ENCODE measurements around the gene SIN3B. TPM values are rescaled to one million over a fixed set of nuclear protein-coding genes. Genes with fewer than 3 reads are reported as not detected.

SIN3B gene
- total RNA-seq, 4 donors from 2014 or later = 25.3 to 53.9 (median 36.1) TPM

DNA sequence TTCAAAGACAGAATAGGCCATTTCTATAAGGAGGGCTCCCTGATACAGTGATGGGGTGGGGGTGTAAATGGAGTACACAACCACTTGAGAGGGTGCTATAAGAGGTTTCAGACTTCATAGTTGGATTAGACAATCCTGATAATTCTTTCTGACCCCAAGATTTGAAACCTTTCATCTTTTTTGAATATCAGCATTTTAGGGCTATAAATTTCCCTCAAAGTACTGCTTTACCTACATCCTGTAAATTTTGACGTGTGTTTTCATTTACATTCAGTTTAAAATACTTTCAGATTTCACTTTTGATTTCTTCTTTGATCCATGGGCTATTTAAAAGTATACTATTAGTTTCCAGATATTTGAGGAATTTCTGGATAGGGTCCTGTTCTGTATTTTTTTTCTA is 40.0 kb upstream of the SIN3B start:
- intact Hi-C loops (cut with DNase I) = no loop called here
- no peak for DNase-seq (ENCODE audit: extremely low spot score)
- Histone ChIP-seq H3K27ac (replicated peaks in 1 of 4) (no peak overlapping the region), H3K36me3 (no peaks in the 10 kb centered on the region), H3K4me3 (no peak overlapping the region), H3K9me3 (peaks cover 0 to 35% (median 26%) of the 10 kb centered on the region in 4 donors), H3K27me3 (no peaks in the 10 kb centered on the region), H3K4me1 (no peaks in the 10 kb centered on the region)
- TF ChIP-seq POLR2AphosphoS5 (IDR thresholded peaks at IDR 0.05) = no peak
- WGBS = 95% methylated on average over 1 of the region's 1 CpG

DNA sequence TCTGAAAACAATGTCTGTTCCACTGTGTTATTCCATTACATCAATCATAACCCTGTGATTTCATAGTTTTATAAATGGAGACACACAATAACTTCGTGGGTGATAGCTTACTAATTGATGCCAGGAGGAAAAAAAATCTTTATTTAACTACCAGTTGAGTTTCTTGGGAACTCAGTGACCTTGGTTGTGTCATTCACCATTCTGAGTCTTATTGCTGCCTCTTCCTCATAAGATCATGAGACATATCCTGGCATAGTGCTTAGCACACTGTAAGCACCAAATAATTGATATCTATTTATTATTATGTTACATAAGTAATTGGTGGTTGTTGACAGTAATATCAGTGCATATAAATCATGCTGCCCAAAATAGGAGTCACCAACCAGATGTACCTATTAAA is 39.1 kb upstream of the SIN3B start:
- intact Hi-C loops (cut with DNase I) = loop anchor here (10.0 kb wide), 1 partner anchor 145 kb away; no protein-coding TSS in a partner anchor
- WGBS = 61% methylated on average over 1 of the region's 1 CpG
- Histone ChIP-seq H3K36me3 (no peaks in the 10 kb centered on the region), H3K9me3 (peaks cover 0 to 35% (median 26%) of the 10 kb centered on the region in 4 donors), H3K27me3 (no peaks in the 10 kb centered on the region), H3K4me3 (no peak overlapping the region), H3K27ac (replicated peaks in 1 of 4) (no peak overlapping the region), H3K4me1 (no peaks in the 10 kb centered on the region)
- no peak for DNase-seq (ENCODE audit: extremely low spot score)
- TF ChIP-seq POLR2AphosphoS5 (IDR thresholded peaks at IDR 0.05) (no peak), POLR2A (IDR thresholded peaks at IDR 0.05; ENCODE audit: low read depth) (no peak), EP300 (IDR thresholded peaks at IDR 0.05) (no peak)
- TF ChIP-seq, protein P1, sequence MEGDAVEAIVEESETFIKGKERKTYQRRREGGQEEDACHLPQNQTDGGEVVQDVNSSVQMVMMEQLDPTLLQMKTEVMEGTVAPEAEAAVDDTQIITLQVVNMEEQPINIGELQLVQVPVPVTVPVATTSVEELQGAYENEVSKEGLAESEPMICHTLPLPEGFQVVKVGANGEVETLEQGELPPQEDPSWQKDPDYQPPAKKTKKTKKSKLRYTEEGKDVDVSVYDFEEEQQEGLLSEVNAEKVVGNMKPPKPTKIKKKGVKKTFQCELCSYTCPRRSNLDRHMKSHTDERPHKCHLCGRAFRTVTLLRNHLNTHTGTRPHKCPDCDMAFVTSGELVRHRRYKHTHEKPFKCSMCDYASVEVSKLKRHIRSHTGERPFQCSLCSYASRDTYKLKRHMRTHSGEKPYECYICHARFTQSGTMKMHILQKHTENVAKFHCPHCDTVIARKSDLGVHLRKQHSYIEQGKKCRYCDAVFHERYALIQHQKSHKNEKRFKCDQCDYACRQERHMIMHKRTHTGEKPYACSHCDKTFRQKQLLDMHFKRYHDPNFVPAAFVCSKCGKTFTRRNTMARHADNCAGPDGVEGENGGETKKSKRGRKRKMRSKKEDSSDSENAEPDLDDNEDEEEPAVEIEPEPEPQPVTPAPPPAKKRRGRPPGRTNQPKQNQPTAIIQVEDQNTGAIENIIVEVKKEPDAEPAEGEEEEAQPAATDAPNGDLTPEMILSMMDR (IDR thresholded peaks at IDR 0.05) = no peak

DNA sequence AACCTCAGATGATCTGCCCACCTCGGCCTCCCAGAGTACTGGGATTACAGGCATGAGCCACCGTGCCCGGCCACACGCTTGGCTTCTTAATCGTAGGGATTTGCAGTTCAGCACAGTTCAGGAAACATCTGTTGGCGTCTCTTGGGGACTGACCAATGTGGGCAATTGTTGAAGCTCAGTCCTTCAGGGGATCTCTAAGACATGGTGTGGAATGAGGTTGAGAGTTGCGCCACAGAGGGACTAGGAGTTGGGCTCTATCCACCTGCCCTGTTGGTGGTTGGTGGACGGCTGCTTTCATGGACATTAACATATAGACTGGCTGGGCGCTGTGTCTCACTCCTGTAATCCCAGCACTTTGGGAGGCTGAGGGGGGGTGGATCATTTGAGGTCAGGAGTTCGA is 37.3 kb upstream of the SIN3B start:
- Histone ChIP-seq H3K9me3 (peaks cover 0 to 35% (median 26%) of the 10 kb centered on the region in 4 donors), H3K27ac (replicated peaks in 1 of 4) (no peak overlapping the region), H3K27me3 (no peaks in the 10 kb centered on the region), H3K36me3 (no peaks in the 10 kb centered on the region), H3K4me3 (no peak overlapping the region), H3K4me1 (no peaks in the 10 kb centered on the region)
- intact Hi-C loops (cut with DNase I) = loop anchor here (10.0 kb wide), 1 partner anchor 143 kb away; no protein-coding TSS in a partner anchor
- DNase-seq (ENCODE audit: extremely low spot score) = no peak
- 75% methylated on average over 10 of the region's 10 CpGs for WGBS
- TF ChIP-seq POLR2A (IDR thresholded peaks at IDR 0.05; ENCODE audit: low read depth) (no peak), EP300 (IDR thresholded peaks at IDR 0.05) (no peak), POLR2AphosphoS5 (IDR thresholded peaks at IDR 0.05) (no peak)
- TF ChIP-seq, protein P1 (IDR thresholded peaks at IDR 0.05) = no peak

DNA sequence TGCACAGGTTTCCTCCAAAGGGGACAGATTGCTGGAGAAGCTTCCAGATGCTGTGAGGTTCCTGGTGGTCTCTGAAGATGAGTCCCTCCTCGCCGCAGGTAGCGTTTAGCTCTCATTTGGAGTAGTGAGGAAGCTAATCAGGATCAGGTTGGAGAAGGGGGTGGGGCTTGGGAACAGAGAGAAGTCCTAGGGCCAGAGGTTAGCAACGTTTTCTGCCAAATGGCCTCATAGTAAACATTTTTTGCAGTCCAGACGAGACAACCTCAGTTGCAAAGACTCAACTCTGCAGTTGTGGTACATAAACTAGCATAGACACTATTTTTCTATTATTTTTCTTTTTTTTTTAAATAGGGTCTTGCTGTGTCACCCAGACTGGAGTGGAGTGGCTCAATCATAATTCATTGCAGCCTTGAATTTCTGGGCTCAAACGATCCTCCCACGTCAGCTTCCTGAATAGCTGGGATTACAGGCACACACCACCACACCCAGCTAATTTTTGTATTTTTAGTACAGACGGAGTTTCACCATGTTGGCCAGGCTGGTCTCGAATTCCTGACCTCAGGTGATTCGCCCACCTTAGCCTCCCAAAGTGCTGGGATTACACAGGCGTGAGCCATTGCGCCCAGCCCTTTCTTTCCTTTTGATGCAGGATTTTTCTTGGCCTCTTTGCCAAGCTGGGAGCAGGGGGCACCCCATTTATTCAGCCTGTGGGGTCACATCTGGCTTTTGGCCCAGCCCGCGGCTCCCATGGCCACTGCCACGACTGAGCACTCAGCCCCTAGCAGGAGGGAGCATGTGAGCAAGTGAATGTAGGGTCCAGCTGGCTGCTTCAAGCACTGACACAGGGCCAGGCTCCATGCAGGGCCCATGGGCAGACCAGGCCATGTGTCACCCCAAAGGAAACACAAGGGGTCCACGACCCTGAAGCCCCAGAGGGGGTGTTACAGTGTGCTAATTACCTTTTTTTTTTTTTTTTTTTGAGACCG is 34.4 kb upstream of the SIN3B start:
- Histone ChIP-seq H3K36me3 (no peaks in the 10 kb centered on the region), H3K9me3 (peaks cover 0 to 18% (median 12%) of the 10 kb centered on the region in 4 donors), H3K27ac (replicated peaks in 1 of 4) (no peak overlapping the region), H3K4me3 (no peak overlapping the region), H3K4me1 (no peaks in the 10 kb centered on the region), H3K27me3 (no peaks in the 10 kb centered on the region)
- TF ChIP-seq POLR2A (IDR thresholded peaks at IDR 0.05; ENCODE audit: low read depth) = no peak
- no peak for TF ChIP-seq EP300 (IDR thresholded peaks at IDR 0.05)
- TF ChIP-seq, protein P1 (IDR thresholded peaks at IDR 0.05) = no peak
- no peak for TF ChIP-seq POLR2AphosphoS5 (IDR thresholded peaks at IDR 0.05)
- intact Hi-C loops (cut with DNase I) = loop anchor here (10.0 kb wide), 1 partner anchor 140 kb away; no protein-coding TSS in a partner anchor
- no peak for DNase-seq (ENCODE audit: extremely low spot score)
- 78% methylated on average over 17 of the region's 17 CpGs for WGBS

DNA sequence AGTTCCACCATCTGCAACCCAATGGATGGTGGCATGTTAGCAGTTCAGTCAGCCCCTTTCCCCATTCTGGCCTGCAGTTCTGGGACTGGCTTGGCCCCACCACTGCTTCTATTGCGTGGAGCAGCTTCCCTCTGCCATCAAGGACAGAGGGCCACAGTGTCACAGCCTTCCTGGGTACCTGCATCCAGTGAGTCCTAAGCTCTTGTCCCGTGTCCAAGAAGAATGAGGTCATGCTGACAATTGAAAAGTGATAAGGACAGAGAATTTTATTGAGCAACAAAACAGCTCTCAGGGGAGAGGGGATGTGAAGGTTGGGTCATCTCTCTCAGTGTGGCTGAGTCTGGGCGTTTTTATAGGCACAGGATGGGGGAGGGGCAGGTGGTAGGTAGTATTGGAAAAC is 33.5 kb upstream of the SIN3B start:
- WGBS = 79% methylated on average over 3 of the region's 3 CpGs
- Histone ChIP-seq H3K4me3 (no peak overlapping the region), H3K27me3 (no peaks in the 10 kb centered on the region), H3K4me1 (no peaks in the 10 kb centered on the region), H3K27ac (replicated peaks in 1 of 4) (no peak overlapping the region), H3K9me3 (peaks cover 0 to 11% (median 5%) of the 10 kb centered on the region in 4 donors), H3K36me3 (no peaks in the 10 kb centered on the region)
- intact Hi-C loops (cut with DNase I) = loop anchor here (10.0 kb wide), 1 partner anchor 139 kb away; no protein-coding TSS in a partner anchor
- TF ChIP-seq, protein P1 (IDR thresholded peaks at IDR 0.05) = no peak
- no peak for TF ChIP-seq EP300 (IDR thresholded peaks at IDR 0.05)
- no peak for DNase-seq (ENCODE audit: extremely low spot score)

All from esophagus muscularis mucosa (tissue), 4 donors.